H7 (cell line): ENCODE measurements around the gene SUN5. TPM values are rescaled to one million over a fixed set of nuclear protein-coding genes. Genes with fewer than 3 reads are reported as not detected.

Experiments used
- DNase-seq: peaks from one replicate; pipeline ENCODE4 v3.0.0; 2012
- H3K27me3 ChIP-seq: 2 replicates; pipeline ENCODE4 v1.6.0; 2011; ENCODE audit warnings: mild to moderate bottlenecking, low read length; ENCODE audit not compliant: control insufficient read depth, insufficient read depth
- H3K36me3 ChIP-seq: replicated peaks from 2 replicates; pipeline ENCODE4 v1.5.1; 2011; ENCODE audit warnings: low read length; ENCODE audit not compliant: control insufficient read depth, insufficient read depth
- H3K4me3 ChIP-seq: 2 replicates; pipeline ENCODE4 v1.5.1; 2011; ENCODE audit warnings: low read depth, mild to moderate bottlenecking, control low read depth, low read length, moderate library complexity; ENCODE audit not compliant: insufficient read depth
- total RNA-seq: library from RNA; depleted of rRNA; stranded (reverse); fragments of >200 nt; shearing (Covaris generic); gene quantifications from 2 replicates; pipeline ENCODE4 v1.2.3, GENCODE V29; 2014

Gene SUN5
- total RNA-seq, 1 experiment from 2014 or later, result not detected

- Histone ChIP-seq H3K4me3 (no peak overlapping the region), H3K27me3 (no peaks in the 10 kb centered on the region), H3K36me3 (no peaks in the 10 kb centered on the region)
- peak; percentile 2 for DNase-seq
Measured at GRCh38 chr20:32973077-32973717, 31.0 kb downstream of the SUN5 start.

DNA sequence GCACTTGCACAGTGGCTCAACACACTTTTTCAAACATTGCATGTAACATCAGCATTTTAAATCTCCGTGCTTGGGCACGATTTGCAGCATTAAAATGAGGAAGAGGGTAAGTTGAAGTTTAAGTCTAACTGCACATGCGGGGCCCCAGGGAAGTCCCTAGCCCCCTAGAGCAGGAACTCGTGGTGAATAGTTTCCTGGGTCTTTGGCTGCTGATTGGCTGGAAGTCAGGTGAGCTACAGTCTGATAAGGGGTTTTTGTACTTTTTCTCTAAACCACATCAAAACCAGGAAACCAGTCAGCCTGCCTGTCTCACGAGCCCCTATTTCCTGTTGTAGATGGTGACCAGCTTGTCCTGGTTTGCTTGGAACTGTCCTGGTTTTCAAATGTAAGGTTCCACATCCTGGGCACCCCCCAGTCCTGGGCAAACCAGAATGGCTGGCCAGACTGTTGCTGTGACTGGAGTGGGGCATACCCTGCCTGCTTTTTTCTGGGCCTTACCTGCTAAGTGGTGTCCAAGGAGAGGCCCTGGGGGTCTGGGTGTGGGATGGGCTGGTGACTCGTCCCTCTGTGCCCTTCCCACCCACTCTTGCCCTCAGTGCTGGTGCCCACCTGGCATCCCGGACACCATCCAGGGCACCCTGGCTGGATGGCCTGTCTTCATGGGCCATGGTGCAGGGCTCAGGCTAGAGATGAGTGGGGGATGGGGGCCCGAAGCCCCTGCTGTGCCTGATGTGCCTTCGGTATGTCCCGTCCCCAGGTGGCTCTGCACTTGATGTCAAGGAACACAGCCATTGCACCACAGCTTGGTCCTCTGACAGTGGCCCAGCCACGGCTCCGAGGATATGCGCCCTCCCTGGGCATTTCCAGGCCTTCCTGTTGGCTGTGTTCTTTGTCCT, 31.8 kb downstream of the SUN5 start:
- peak; percentile 38 for DNase-seq
- no peak overlapping the region for H3K4me3 ChIP-seq
- H3K27me3 ChIP-seq, result no peaks in the 10 kb centered on the region
- no peaks in the 10 kb centered on the region for H3K36me3 ChIP-seq

GRCh38 chr20:32971703-32972161, 32.5 kb downstream of the SUN5 start:
- H3K4me3 ChIP-seq, result no peak overlapping the region
- H3K36me3 ChIP-seq, result no peaks in the 10 kb centered on the region
- H3K27me3 ChIP-seq, result no peaks in the 10 kb centered on the region
- peak; percentile 51 for DNase-seq

- DNase-seq, result peak; percentile 30
- H3K27me3 ChIP-seq, result no peaks in the 10 kb centered on the region
- H3K36me3 ChIP-seq, result no peaks in the 10 kb centered on the region
- no peak overlapping the region for H3K4me3 ChIP-seq
Measured at GRCh38 chr20:32970973-32971300, 33.3 kb downstream of the SUN5 start.

- DNase-seq, result peak; percentile 19
- no peaks in the 10 kb centered on the region for H3K27me3 ChIP-seq
- no peaks in the 10 kb centered on the region for H3K36me3 ChIP-seq
- H3K4me3 ChIP-seq, result no peak overlapping the region
Measured at GRCh38 chr20:32970115-32970972, 33.9 kb downstream of the SUN5 start.

DNA sequence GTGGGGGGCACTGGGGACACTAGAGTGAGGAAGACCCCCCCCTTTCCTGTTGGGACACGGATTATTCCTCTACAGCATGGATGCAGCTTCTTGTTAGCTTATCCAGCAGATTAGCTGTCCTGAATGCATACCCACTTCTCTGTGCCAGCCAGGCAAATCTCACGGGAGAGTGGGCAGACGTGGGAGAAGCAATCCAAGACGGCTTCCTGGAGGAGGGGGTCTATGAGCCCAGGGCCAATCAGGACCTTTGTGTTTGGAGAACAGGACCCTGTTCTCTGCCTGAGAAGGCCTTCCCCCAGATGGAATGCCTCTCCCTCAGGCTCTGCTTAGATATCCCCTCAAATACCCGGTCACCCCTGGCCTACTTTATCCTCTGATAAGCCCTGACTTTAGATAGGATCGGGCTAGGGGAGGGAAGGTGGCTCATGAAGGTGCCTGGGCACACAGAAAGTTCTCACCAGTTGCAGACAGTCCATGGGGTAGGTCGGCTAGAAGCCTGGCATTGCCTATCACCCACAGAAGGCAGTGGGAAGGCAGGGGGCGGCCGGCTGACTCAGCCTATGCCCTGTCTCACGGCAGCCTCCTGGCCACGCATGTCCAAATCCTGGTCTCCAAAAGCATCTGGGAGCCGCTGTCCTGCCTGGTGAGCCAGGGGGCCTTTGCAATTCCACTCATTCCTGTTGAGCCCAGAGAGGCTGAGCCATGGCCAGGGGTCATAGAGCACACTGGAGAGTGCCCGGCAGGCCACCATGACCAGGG, 34.7 kb downstream of the SUN5 start:
- peak; percentile 27 for DNase-seq
- H3K27me3 ChIP-seq, result no peaks in the 10 kb centered on the region
- no peak overlapping the region for H3K4me3 ChIP-seq
- H3K36me3 ChIP-seq, result no peaks in the 10 kb centered on the region

DNA sequence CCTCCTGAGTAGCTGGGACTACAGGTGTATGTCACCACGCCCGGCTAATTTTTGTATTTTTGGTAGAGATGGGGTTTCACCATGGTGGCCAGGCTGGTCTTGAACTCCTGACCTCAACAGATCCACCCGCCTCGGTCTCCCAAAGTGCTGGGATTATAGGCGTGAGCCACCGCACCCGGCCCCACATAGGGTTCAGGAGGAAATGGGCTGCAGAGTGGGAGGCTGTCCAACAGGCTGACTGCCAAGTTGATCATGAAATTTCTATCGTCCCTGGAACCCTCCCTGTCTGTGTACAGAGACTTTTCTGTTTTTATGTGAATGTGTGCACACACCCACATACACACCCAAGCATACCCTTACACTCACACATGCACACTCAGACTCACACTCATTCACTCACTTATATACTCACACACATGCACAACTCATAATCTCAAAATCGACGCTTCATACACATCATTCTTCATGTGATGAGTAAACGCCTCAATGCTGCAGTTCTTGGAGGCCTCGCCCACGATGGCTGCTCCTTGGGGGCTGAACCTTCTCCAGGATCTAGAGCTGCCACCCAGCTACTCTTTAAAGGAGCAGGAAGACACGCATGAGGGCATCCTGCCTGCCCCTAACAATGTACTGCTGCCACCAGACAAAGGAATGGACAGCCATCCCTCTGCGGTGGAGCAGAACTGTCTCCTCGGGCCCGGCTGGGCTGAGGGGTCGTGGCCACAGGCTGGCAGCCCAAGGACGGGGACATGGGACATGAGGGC, 35.6 kb downstream of the SUN5 start:
- Histone ChIP-seq H3K4me3 (no peak overlapping the region), H3K27me3 (no peaks in the 10 kb centered on the region), H3K36me3 (no peaks in the 10 kb centered on the region)
- peak; percentile 13 for DNase-seq

GRCh38 chr20:32967961-32968457, 36.2 kb downstream of the SUN5 start:
- H3K27me3 ChIP-seq, result no peaks in the 10 kb centered on the region
- DNase-seq, result peak; percentile 13
- H3K4me3 ChIP-seq, result no peak overlapping the region
- H3K36me3 ChIP-seq, result no peaks in the 10 kb centered on the region

GRCh38 chr20:32966881-32967781, 37.1 kb downstream of the SUN5 start:
- no peak overlapping the region for H3K4me3 ChIP-seq
- no peaks in the 10 kb centered on the region for H3K36me3 ChIP-seq
- peak; percentile 29 for DNase-seq
- no peaks in the 10 kb centered on the region for H3K27me3 ChIP-seq

GRCh38 chr20:32966382-32966781, 37.9 kb downstream of the SUN5 start:
- peak; percentile 10 for DNase-seq
- no peaks in the 10 kb centered on the region for H3K27me3 ChIP-seq
- H3K4me3 ChIP-seq, result no peak overlapping the region
- no peaks in the 10 kb centered on the region for H3K36me3 ChIP-seq

- no peaks in the 10 kb centered on the region for H3K36me3 ChIP-seq
- peak; percentile 7 for DNase-seq
- no peaks in the 10 kb centered on the region for H3K27me3 ChIP-seq
- H3K4me3 ChIP-seq, result no peak overlapping the region
Measured at GRCh38 chr20:32965581-32966373, 38.5 kb downstream of the SUN5 start.

- no peak overlapping the region for H3K4me3 ChIP-seq
- peak; percentile 13 for DNase-seq
Measured at GRCh38 chr20:32965115-32965514, 39.1 kb downstream of the SUN5 start.

More at GRCh38 chr20:32965115-32965514, 39.1 kb downstream of the SUN5 start:
- H3K36me3 ChIP-seq, result no peaks in the 10 kb centered on the region
- H3K27me3 ChIP-seq, result no peaks in the 10 kb centered on the region
